ENCODE results near the gene PLEKHF1. TPM values are rescaled to one million over a fixed set of nuclear protein-coding genes. Genes with fewer than 3 reads are reported as not detected.

PLEKHF1 gene, protein sequence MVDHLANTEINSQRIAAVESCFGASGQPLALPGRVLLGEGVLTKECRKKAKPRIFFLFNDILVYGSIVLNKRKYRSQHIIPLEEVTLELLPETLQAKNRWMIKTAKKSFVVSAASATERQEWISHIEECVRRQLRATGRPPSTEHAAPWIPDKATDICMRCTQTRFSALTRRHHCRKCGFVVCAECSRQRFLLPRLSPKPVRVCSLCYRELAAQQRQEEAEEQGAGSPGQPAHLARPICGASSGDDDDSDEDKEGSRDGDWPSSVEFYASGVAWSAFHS
- total RNA-seq (2016; rRNA removed; fragmentation: Illumina TruSeq; extraction: Trizol) (3.2 and 3.8 TPM in 2 replicates), polyA plus RNA-seq (2011; rRNA removed) (2.9 TPM in 2 replicates), polyA minus RNA-seq (2011; rRNA and poly(A)+ RNA removed; ENCODE audit: low replicate concordance) (2.0 and 6.9 TPM in 2 replicates), Bru-seq, nascent RNA (percentile 47 among the genes with signal in this experiment), BruChase-seq, experiment 1, labeled RNA remaining after a 6-hour chase (percentile 30 among the genes with signal in this experiment), BruChase-seq, experiment 2, labeled RNA remaining after a 2-hour chase (percentile 41 among the genes with signal in this experiment)
- 1.5 TPM in 2 replicates for total RNA-seq (2016; cell fraction: cytosol; rRNA removed; fragmentation: Illumina TruSeq; extraction: Trizol; ENCODE audit: low read depth)
- total RNA-seq (2016; cell fraction: insoluble cytoplasmic fraction; rRNA removed; fragmentation: Illumina TruSeq; extraction: Trizol): 3.0 and 4.1 TPM in 2 replicates
- 2.6 and 2.8 TPM in 2 replicates for total RNA-seq (2016; cell fraction: membrane; rRNA removed; fragmentation: Illumina TruSeq; extraction: Trizol)
- total RNA-seq (2016; cell fraction: nucleus; rRNA removed; fragmentation: Illumina TruSeq; extraction: Trizol): 1.9 and 2.3 TPM in 2 replicates
- 1.7 and 4.1 TPM in 2 replicates for polyA plus RNA-seq (2011; cell fraction: cytosol; rRNA removed)
- 3.9 and 4.0 TPM in 2 replicates for polyA plus RNA-seq (2011; cell fraction: nucleus; rRNA removed)
- polyA plus RNA-seq (2012): 0.71 and 1.4 TPM in 2 replicates
- 0.36 and 0.54 TPM in 2 replicates for polyA plus RNA-seq (2016; cell fraction: cytosol; fragmentation: Illumina TruSeq; extraction: Trizol; ENCODE audit: low read depth)
- 2.4 and 2.7 TPM in 2 replicates for polyA plus RNA-seq (2016; cell fraction: insoluble cytoplasmic fraction; fragmentation: Illumina TruSeq; extraction: Trizol; ENCODE audit: low read depth)
- polyA plus RNA-seq (2016; cell fraction: membrane; fragmentation: Illumina TruSeq; extraction: Trizol; ENCODE audit: low read depth): 1.1 and 1.4 TPM in 2 replicates
- 2.7 TPM in 2 replicates for polyA plus RNA-seq (2016; cell fraction: nucleus; fragmentation: Illumina TruSeq; extraction: Trizol; ENCODE audit: insufficient read depth, low read depth)
- 1.5 and 3.6 TPM in 2 replicates for polyA minus RNA-seq (2011; cell fraction: cytosol; rRNA and poly(A)+ RNA removed)
- 2.1 and 3.0 TPM in 2 replicates for polyA minus RNA-seq (2011; cell fraction: nucleus; rRNA and poly(A)+ RNA removed)
- long read RNA-seq, experiment 1, transcript PLEKHF1-201 (2 exons, 2,084 nt): major isoform, 10 of 11 reads
- long read RNA-seq, experiment 1, partial matches to known transcripts: 0 of 11 reads
- long read RNA-seq, experiment 1, other reads (novel, unspliced or antisense): 1 of 11 reads
- long read RNA-seq, experiment 2, transcript PLEKHF1-201 (2 exons, 2,084 nt): major isoform, 6 of 12 reads
- long read RNA-seq, experiment 2, partial matches to known transcripts: 5 of 12 reads
- long read RNA-seq, experiment 2, other reads (novel, unspliced or antisense): 0 of 12 reads

DNA sequence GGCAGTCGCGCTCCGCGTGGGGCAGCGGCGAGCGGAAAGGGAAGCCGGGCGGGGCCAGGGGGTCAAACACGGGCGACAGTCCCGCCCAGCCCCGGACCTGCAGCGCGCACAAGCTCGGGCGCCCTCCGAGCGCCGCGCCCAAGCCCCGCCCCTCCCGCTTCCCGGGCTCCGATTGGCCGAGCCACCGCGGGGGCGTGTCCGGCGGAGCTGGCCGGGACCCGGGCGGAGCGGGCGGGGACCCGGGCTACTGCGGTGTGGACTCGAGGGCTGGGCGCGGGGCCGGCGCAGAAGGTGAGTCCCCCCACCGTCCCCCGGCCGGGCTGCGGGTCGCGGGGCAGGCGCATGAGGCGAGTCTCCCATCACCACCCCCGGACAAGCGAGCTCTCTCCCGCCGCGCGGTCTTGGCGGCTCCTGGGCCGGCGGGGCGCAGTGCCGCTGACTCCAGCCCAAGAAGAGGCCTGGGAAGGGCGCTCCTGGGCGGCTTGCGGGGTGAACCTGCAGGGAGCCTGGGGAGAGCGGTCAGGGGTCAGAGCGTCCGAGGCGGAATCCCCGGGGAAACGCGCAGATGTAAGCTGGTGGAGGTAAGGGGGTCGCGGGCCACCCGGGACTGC, at the start of gene PLEKHF1:
Gene PLEKHF1, plus strand, starts transcription at position 247 of the 611 bp plus-strand sequence. CDS start 8,379 bp downstream, outside the sequence.
- CTCF ChIA-PET (ENCODE audit: low intra/inter-chr PET ratio, low total read pairs): no interaction called here
- no peak for FAIRE-seq
- TF ChIP-seq ZNF850 (CRISPR knock-in tag; conservative IDR thresholded peaks at IDR 0.05): no peak
- peak; percentile 68 for TF ChIP-seq PHF8 (CRISPR knock-in tag; IDR thresholded peaks at IDR 0.05)
- peak; percentile 15 for TF ChIP-seq AGO2 (optimal IDR thresholded peaks at IDR 0.05; ENCODE audit: low read depth, low read length)
- no peak for TF ChIP-seq NR2F6 (IDR thresholded peaks at IDR 0.05)
- TF ChIP-seq NR2F6 (CRISPR knock-in tag; IDR thresholded peaks at IDR 0.05): peak; percentile 50; the same call in 1 of the 2 replicates
- no peak for TF ChIP-seq GATA4 (IDR thresholded peaks at IDR 0.05; ENCODE audit: borderline replicate concordance, low read depth)
- peak; percentile 71 for TF ChIP-seq HDAC1 (CRISPR knock-in tag; IDR thresholded peaks at IDR 0.05)
- TF ChIP-seq, protein P1, sequence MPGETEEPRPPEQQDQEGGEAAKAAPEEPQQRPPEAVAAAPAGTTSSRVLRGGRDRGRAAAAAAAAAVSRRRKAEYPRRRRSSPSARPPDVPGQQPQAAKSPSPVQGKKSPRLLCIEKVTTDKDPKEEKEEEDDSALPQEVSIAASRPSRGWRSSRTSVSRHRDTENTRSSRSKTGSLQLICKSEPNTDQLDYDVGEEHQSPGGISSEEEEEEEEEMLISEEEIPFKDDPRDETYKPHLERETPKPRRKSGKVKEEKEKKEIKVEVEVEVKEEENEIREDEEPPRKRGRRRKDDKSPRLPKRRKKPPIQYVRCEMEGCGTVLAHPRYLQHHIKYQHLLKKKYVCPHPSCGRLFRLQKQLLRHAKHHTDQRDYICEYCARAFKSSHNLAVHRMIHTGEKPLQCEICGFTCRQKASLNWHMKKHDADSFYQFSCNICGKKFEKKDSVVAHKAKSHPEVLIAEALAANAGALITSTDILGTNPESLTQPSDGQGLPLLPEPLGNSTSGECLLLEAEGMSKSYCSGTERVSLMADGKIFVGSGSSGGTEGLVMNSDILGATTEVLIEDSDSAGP (CRISPR knock-in tag; IDR thresholded peaks at IDR 0.05; ENCODE audit: borderline replicate concordance): peak; percentile 19; the same call in 1 of the 2 replicates
- TF ChIP-seq KDM3A (CRISPR knock-in tag; IDR thresholded peaks at IDR 0.05; ENCODE audit: low read depth): 0 out of 2 replicates have a peak, but pooled peaks have one; percentile 4
- no peak for TF ChIP-seq MTF1 (CRISPR knock-in tag; IDR thresholded peaks at IDR 0.05)
- TF ChIP-seq, protein P2, sequence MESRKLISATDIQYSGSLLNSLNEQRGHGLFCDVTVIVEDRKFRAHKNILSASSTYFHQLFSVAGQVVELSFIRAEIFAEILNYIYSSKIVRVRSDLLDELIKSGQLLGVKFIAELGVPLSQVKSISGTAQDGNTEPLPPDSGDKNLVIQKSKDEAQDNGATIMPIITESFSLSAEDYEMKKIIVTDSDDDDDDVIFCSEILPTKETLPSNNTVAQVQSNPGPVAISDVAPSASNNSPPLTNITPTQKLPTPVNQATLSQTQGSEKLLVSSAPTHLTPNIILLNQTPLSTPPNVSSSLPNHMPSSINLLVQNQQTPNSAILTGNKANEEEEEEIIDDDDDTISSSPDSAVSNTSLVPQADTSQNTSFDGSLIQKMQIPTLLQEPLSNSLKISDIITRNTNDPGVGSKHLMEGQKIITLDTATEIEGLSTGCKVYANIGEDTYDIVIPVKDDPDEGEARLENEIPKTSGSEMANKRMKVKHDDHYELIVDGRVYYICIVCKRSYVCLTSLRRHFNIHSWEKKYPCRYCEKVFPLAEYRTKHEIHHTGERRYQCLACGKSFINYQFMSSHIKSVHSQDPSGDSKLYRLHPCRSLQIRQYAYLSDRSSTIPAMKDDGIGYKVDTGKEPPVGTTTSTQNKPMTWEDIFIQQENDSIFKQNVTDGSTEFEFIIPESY (CRISPR knock-in tag; IDR thresholded peaks at IDR 0.05): no peak
- peak; percentile 45; the same call in 1 of the 2 replicates for TF ChIP-seq ARNT2 (CRISPR knock-in tag; IDR thresholded peaks at IDR 0.05; ENCODE audit: low read depth)
- TF ChIP-seq ZSCAN25 (CRISPR knock-in tag; IDR thresholded peaks at IDR 0.05): no peak
- TF ChIP-seq SAFB2 (CRISPR knock-in tag; IDR thresholded peaks at IDR 0.05; ENCODE audit: borderline replicate concordance, low read depth): peak; percentile 73; the same call in 1 of the 2 replicates

More for the DNA sequence above, at the start of gene PLEKHF1:
- ATAC-seq (peak; percentile 90), DNase-seq (ENCODE audit: low spot score) (peak; percentile 58)
- Histone ChIP-seq H4K20me1 (ENCODE audit: insufficient read depth, low read length) (peaks cover 5% of the 10 kb centered on the region; the same call in 1 of the 2 replicates), H3K4me1 (ENCODE audit: insufficient read depth, low read length) (peaks cover 54% of the 10 kb centered on the region), H3K4me3 (replicated peaks in 1 of 3; ENCODE audit: insufficient read depth in 1 of 3, low read depth in 2 of 3, low read length in 3 of 3) (peak within 1 kb of the TSS; percentile 68 to 90 (median 73)), H3K9ac (ENCODE audit: insufficient read depth, low read depth, low read length) (peak within 1 kb of the TSS; percentile 66), H3K4me2 (ENCODE audit: low read depth, low read length) (peak within 1 kb of the TSS; percentile 91), H3K36me3 (replicated peaks in 1 of 2; ENCODE audit: control insufficient read depth in 1 of 2, insufficient read depth in 2 of 2, low read length in 2 of 2) (no peaks in the 10 kb centered on the region), H3K79me2 (ENCODE audit: insufficient read depth, low read length) (no peaks in the 10 kb centered on the region), H2AFZ (ENCODE audit: low read length) (peak within 1 kb of the TSS; percentile 62), H3K27ac (ENCODE audit: extremely low read length, insufficient read depth, low read length) (peak within 1 kb of the TSS; percentile 48), H3K27me3 (ENCODE audit: control insufficient read depth in 1 of 2, insufficient read depth in 2 of 2, low read length in 2 of 2) (peaks cover 10 to 20% of the 10 kb centered on the region in 2 experiments; a peak in 4 of 5 replicates), H3K9me3 (ENCODE audit: low read length) (no peaks in the 10 kb centered on the region)
- intact Hi-C loops (cut with micrococcal nuclease; ENCODE audit: unreplicated experiment) (loop anchor here (2.0 kb wide), 1 partner anchor 55 kb away; no protein-coding TSS in a partner anchor), in situ Hi-C loops (cut with HindIII; ENCODE audit: extremely low pct_ligation_motif_present, low pct_unique_long_range_greater_than_20kb) (no loop called here)
- WGBS (ENCODE audit: low lambda C conversion rate): 0% methylated on average over 8 of the region's 75 CpGs
- POLR2A ChIA-PET: interaction anchor here (1.2 to 4.1 kb wide), 4 partner anchors 47 to 59 kb away, joined by 4 to 32 read pairs (median 6); partner anchors contain the start of genes C19orf12 and POP4
- BruUV-seq (replicated peaks): no TSS peak
